CD14-positive monocyte (primary cell): ENCODE measurements around the gene NR1D1. TPM values are rescaled to one million over a fixed set of nuclear protein-coding genes. Genes with fewer than 3 reads are reported as not detected.
A peak's percentile ranks its signal among the peaks of the same experiment; 100 is the strongest.

Experiments used
- DNase-seq, 3 donors: peaks; one replicate each; pipeline ENCODE4 v3.0.0-alpha.2; 2011 to 2022
- H2AFZ ChIP-seq: 2 replicates; pipeline ENCODE4 v1.6.0; 2012; ENCODE audit warnings: mild to moderate bottlenecking, low read depth, low read length, inconsistent platforms; ENCODE audit not compliant: insufficient read depth, poor library complexity, severe bottlenecking
- H3K27ac ChIP-seq, 2 donors: 1 replicate in 1 of 2; 2 replicates in 1 of 2; pipeline ENCODE4 v1.5.1; 2012 to 2013; ENCODE audit warnings: low read length in 2 of 2, control low read depth in 1 of 2, inconsistent platforms in 1 of 2, low read depth in 1 of 2, mild to moderate bottlenecking in 1 of 2
- H3K27me3 ChIP-seq, 2 donors: one replicate each; pipeline versions ENCODE4 v1.6.0 to v1.6.1; 2011 to 2013; ENCODE audit warnings: low read length in 2 of 2; ENCODE audit not compliant: control insufficient read depth in 2 of 2, insufficient read depth in 2 of 2
- H3K36me3 ChIP-seq, 2 donors: replicated peaks in 1 of 2; 1 replicate in 1 of 2; 2 replicates in 1 of 2; pipeline versions ENCODE4 v1.5.1 to v1.6.1; 2012 to 2013; ENCODE audit warnings: low read length in 2 of 2, control low read depth in 1 of 2, inconsistent platforms in 1 of 2, mild to moderate bottlenecking in 1 of 2; ENCODE audit not compliant: insufficient read depth in 2 of 2, control insufficient read depth in 1 of 2
- H3K4me1 ChIP-seq, 2 donors: 1 replicate in 1 of 2; 2 replicates in 1 of 2; pipeline versions ENCODE4 v1.5.1 to v1.6.1; 2012 to 2013; ENCODE audit warnings: low read length in 2 of 2, control low read depth in 1 of 2, inconsistent platforms in 1 of 2, mild to moderate bottlenecking in 1 of 2, moderate library complexity in 1 of 2; ENCODE audit not compliant: insufficient read depth in 2 of 2, control insufficient read depth in 1 of 2
- H3K4me2 ChIP-seq: replicated peaks from 2 replicates; pipeline ENCODE3; 2012; ENCODE audit warnings: low read length, moderate library complexity, mild to moderate bottlenecking; ENCODE audit not compliant: poor library complexity, severe bottlenecking; ENCODE audit errors: extremely low read depth
- H3K4me3 ChIP-seq, 3 experiments: fragments of 200-600 bp in 1 of 3; sonication (generic) in 1 of 3; replicated peaks in 1 of 3; 1 replicate in 2 of 3; 2 replicates in 1 of 3; pipeline ENCODE4 v1.5.1; 2011 to 2013; ENCODE audit warnings: low read length in 3 of 3, mild to moderate bottlenecking in 3 of 3, control low read depth in 2 of 3, low read depth in 2 of 3, inconsistent platforms in 1 of 3, moderate library complexity in 1 of 3
- H3K79me2 ChIP-seq: 2 replicates; pipeline ENCODE4 v1.6.0; 2012; ENCODE audit warnings: mild to moderate bottlenecking, control low read depth, inconsistent platforms, low read length, moderate library complexity; ENCODE audit not compliant: insufficient read depth
- H3K9ac ChIP-seq: 2 replicates; pipeline ENCODE4 v1.6.0; 2017; ENCODE audit warnings: low read length, mild to moderate bottlenecking; ENCODE audit not compliant: insufficient read depth, poor library complexity, severe bottlenecking
- H3K9me3 ChIP-seq, 2 donors: replicated peaks in 1 of 2; 1 replicate in 1 of 2; 2 replicates in 1 of 2; pipeline versions ENCODE4 v1.5.1 to v1.6.1; 2012 to 2013; ENCODE audit warnings: low read length in 2 of 2, control low read depth in 1 of 2; ENCODE audit not compliant: control insufficient read depth in 1 of 2, insufficient read depth in 1 of 2
- H4K20me1 ChIP-seq: 2 replicates; pipeline ENCODE4 v1.6.0; 2012; ENCODE audit warnings: mild to moderate bottlenecking, low read length, control low read depth, moderate library complexity; ENCODE audit not compliant: insufficient read depth
- H3K27ac Mint-ChIP-seq, 7 donors: one replicate each; pipeline ENCODE4 v1.8.0; 2020; ENCODE audit warnings: mild to moderate bottlenecking in 7 of 7, mixed read lengths in 7 of 7, moderate library complexity in 6 of 7, inconsistent platforms in 2 of 7
- H3K27me3 Mint-ChIP-seq, 3 donors: one replicate each; pipeline ENCODE4 v1.8.0; 2021 to 2022; ENCODE audit warnings: low read depth in 3 of 3, mild to moderate bottlenecking in 3 of 3, mixed read lengths in 3 of 3, moderate library complexity in 3 of 3, inconsistent platforms in 1 of 3
- H3K36me3 Mint-ChIP-seq, 2 donors: one replicate each; pipeline ENCODE4 v1.8.0; 2020; ENCODE audit warnings: mixed read lengths in 2 of 2, inconsistent platforms in 1 of 2, mild to moderate bottlenecking in 1 of 2
- H3K4me1 Mint-ChIP-seq: one replicate; pipeline ENCODE4 v1.8.0; 2020; ENCODE audit warnings: mild to moderate bottlenecking, mixed read lengths
- H3K4me3 Mint-ChIP-seq, 2 donors: one replicate each; pipeline ENCODE4 v1.8.0; 2020; ENCODE audit warnings: mild to moderate bottlenecking in 2 of 2, mixed read lengths in 2 of 2, moderate library complexity in 1 of 2
- H3K9me3 Mint-ChIP-seq, 7 donors: one replicate each; pipeline ENCODE4 v1.8.0; 2020 to 2022; ENCODE audit warnings: mixed read lengths in 7 of 7, mild to moderate bottlenecking in 6 of 7, moderate library complexity in 6 of 7, inconsistent platforms in 2 of 7
- WGBS: methylation state at CpG from one replicate; pipeline ENCODE4 v1.1.5; 2013; ENCODE audit warnings: missing lambda C conversion rate; ENCODE audit not compliant: insufficient coverage; 5-methylcytosine and 5-hydroxymethylcytosine counted together
- intact Hi-C, 2 donors: fragments of 100-400 bp; cut with micrococcal nuclease; formaldehyde crosslinking; loops; one replicate each; pipeline versions ENCODE4 v1.15.0 to v1.15.1; 2023
- polyA plus RNA-seq, 3 donors: library from polyadenylated mRNA; depleted of rRNA in 1 of 3; unstranded in 2 of 3; stranded (reverse) in 1 of 3; fragments of 300-500 nt in 2 of 3; fragments of >200 nt in 1 of 3; fragmentation: Illumina TruSeq in 2 of 3; gene quantifications; 1 replicate in 2 of 3; 2 replicates in 1 of 3; pipeline ENCODE4 v1.2.3, GENCODE V29; 2012 to 2021
- TF ChIP-seq, protein P1 (sequence below): fragments of 200-600 bp; IDR thresholded peaks from one replicate; pipeline ENCODE4 v1.8.0; 2022; ENCODE audit warnings: antibody characterized with exemption, mild to moderate bottlenecking

NR1D1 gene
- polyA plus RNA-seq, 3 donors: 0.28 to 4.9 (median 0.31) TPM

DNA sequence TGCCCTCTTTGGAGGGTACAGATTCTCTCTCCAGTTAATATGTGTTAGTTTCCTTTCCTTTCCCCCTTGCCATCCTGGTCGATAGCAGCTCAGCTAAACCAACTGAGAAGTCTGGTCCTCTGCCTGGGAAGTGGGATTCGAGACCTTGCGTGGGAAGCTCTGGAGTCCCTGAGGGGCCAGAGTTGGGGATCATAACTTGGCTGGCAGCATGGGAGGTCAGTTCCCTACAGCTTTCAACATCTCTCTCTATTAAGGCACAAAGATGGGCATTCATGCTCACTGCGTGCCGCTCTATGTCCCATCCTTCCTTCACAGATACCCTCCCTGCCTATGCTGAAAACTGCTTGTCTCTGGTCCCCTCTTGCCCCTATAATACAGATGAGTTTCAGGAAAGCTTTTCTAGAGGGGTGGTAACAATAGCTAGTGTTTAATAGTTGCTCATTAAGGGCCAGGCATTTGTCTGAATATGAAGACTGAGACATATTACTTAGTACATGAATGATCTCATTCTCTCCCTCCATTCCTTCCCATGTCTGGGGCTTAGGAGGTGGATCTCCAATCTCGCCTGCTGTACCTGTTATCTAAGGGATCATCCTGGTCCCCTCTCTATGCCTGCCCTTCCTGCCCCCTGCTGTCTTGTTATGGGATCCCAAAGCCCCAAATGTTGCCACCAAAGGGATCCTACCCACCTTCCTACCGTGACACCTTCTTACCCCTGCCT, 26.8 kb downstream of the NR1D1 start:
- no peaks in the 10 kb centered on the region for H3K27me3 ChIP-seq
- H3K9me3 ChIP-seq: no peaks in the 10 kb centered on the region
- no peaks in the 10 kb centered on the region for H3K9me3 Mint-ChIP-seq
- 91% methylated on average over 5 of the region's 7 CpGs for WGBS
- peaks cover 5 to 24% of the 10 kb centered on the region in 2 donors for H3K36me3 ChIP-seq
- H3K4me1 ChIP-seq: peaks cover 67 to 68% of the 10 kb centered on the region in 2 donors
- no peak overlapping the region for H3K4me3 Mint-ChIP-seq
- H3K4me3 ChIP-seq: no peak overlapping the region
- intact Hi-C loops: no loop called here
- H3K79me2 ChIP-seq: peaks cover 61% of the 10 kb centered on the region
- peaks cover 85% of the 10 kb centered on the region for H4K20me1 ChIP-seq
- TF ChIP-seq, protein P1, sequence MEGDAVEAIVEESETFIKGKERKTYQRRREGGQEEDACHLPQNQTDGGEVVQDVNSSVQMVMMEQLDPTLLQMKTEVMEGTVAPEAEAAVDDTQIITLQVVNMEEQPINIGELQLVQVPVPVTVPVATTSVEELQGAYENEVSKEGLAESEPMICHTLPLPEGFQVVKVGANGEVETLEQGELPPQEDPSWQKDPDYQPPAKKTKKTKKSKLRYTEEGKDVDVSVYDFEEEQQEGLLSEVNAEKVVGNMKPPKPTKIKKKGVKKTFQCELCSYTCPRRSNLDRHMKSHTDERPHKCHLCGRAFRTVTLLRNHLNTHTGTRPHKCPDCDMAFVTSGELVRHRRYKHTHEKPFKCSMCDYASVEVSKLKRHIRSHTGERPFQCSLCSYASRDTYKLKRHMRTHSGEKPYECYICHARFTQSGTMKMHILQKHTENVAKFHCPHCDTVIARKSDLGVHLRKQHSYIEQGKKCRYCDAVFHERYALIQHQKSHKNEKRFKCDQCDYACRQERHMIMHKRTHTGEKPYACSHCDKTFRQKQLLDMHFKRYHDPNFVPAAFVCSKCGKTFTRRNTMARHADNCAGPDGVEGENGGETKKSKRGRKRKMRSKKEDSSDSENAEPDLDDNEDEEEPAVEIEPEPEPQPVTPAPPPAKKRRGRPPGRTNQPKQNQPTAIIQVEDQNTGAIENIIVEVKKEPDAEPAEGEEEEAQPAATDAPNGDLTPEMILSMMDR: no peak
- no peak overlapping the region for H3K4me2 ChIP-seq
- H3K27ac ChIP-seq: no peak overlapping the region
- DNase-seq: no peak
- peaks cover 0 to 2% (median 0%) of the 10 kb centered on the region in 3 donors for H3K27me3 Mint-ChIP-seq
- peak overlapping the region in 1 of 7 donors; percentile 4 for H3K27ac Mint-ChIP-seq
- peaks cover 22 to 24% of the 10 kb centered on the region in 2 donors for H3K36me3 Mint-ChIP-seq
- H3K9ac ChIP-seq: no peak overlapping the region
- peaks cover 68% of the 10 kb centered on the region for H3K4me1 Mint-ChIP-seq
- H2AFZ ChIP-seq: no peak overlapping the region

DNA sequence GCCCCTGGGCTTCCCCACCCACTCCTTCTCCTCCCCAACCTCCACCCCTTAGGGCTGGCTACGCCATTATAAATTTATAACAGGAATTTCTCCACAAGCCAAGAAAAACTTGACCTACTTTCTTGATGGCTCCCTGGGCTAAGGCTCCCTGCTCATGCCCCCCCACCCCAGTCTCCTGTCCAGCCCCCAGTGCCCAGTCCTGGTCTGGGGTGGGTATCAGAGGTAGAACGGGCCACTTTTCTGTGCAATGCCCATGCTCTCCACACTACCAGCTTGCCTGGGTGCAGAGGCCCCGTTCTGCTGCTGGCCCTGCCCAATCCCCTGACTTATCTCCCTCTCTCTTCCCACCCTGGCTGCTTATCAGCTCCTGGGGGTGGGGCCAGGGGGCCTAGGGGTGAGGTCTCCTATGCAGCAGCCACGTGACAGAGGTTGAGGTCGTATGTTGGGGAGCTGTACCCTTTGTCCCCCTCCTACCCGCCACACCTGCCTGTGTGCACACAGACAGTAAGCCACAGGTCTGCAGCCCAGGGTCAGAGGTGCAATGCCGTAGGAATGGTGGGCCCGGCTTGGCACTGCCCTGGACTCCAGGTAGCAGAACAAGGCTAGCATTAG, 27.5 kb downstream of the NR1D1 start:
- H3K4me2 ChIP-seq: no peak overlapping the region
- no peaks in the 10 kb centered on the region for H3K9me3 ChIP-seq
- peaks cover 5 to 24% of the 10 kb centered on the region in 2 donors for H3K36me3 ChIP-seq
- no peak for DNase-seq
- H3K9ac ChIP-seq: no peak overlapping the region
- no peak overlapping the region for H3K4me3 Mint-ChIP-seq
- H3K79me2 ChIP-seq: peaks cover 69% of the 10 kb centered on the region
- peaks cover 20 to 22% of the 10 kb centered on the region in 2 donors for H3K36me3 Mint-ChIP-seq
- H3K27ac Mint-ChIP-seq: no peak overlapping the region
- no peak overlapping the region for H2AFZ ChIP-seq
- peaks cover 72% of the 10 kb centered on the region for H3K4me1 Mint-ChIP-seq
- peaks cover 93% of the 10 kb centered on the region for H4K20me1 ChIP-seq
- intact Hi-C loops: no loop called here
- H3K27me3 ChIP-seq: no peaks in the 10 kb centered on the region
- 90% methylated on average over 2 of the region's 8 CpGs for WGBS
- peaks cover 71 to 72% of the 10 kb centered on the region in 2 donors for H3K4me1 ChIP-seq
- no peaks in the 10 kb centered on the region for H3K9me3 Mint-ChIP-seq
- TF ChIP-seq, protein P1: no peak
- H3K4me3 ChIP-seq: no peak overlapping the region
- H3K27ac ChIP-seq: no peak overlapping the region
- peaks cover 0 to 2% (median 0%) of the 10 kb centered on the region in 3 donors for H3K27me3 Mint-ChIP-seq
